GM12878 (cell line): ENCODE measurements around the gene AMBP. TPM values are rescaled to one million over a fixed set of nuclear protein-coding genes. Genes with fewer than 3 reads are reported as not detected.

Experiments
- ATAC-seq: fragments of 200-7000 bp; cut with Tn5 transposase; 3 replicates; pipeline ENCODE4 v1.9.1; 2020; ENCODE audit warnings: mild to moderate bottlenecking, moderate library complexity
- BruUV-seq: library from RNA; stranded (reverse); fragments of 400-500 nt; replicated peaks from 2 replicates; lab custom pipeline; 2021; lab: Mats Ljungman, UMichigan
- CTCF ChIA-PET: fragments of 300-600 bp; sonication (Branson Sonifier 250); formaldehyde crosslinking; extraction: SDS; loops from one replicate; lab custom pipeline; 2021; ENCODE audit warnings: inconsistent platforms; lab: Yijun Ruan, JAX
- POLR2A ChIA-PET: fragments of 350-600 bp; formaldehyde crosslinking; extraction: SDS; loops from one replicate; lab custom pipeline; 2021; ENCODE audit warnings: inconsistent platforms; lab: Charles Lee
- RAD21 ChIA-PET: fragments of 300-600 bp; sonication (Branson Sonifier 250); formaldehyde crosslinking; loops from one replicate; lab custom pipeline; 2023; ENCODE audit warnings: antibody characterized with exemption; ENCODE audit not compliant: unreplicated experiment; lab: Charles Lee
- SMC1A ChIA-PET: fragments of 300-600 bp; sonication (Branson Sonifier 250); formaldehyde crosslinking; loops from one replicate; lab custom pipeline; 2023; ENCODE audit not compliant: unreplicated experiment, uncharacterized antibody; lab: Charles Lee
- DNase-seq: peaks from one replicate; pipeline ENCODE4 v3.0.0-alpha.2; 2011; ENCODE audit warnings: low read depth, low spot score
- FAIRE-seq: peaks from 3 replicates; lab custom pipeline; 2011; peaks lifted over from hg19 to GRCh38; lab: Jason Lieb, UNC
- H2AFZ ChIP-seq: 2 replicates; pipeline ENCODE4 v1.6.0; 2011; ENCODE audit warnings: low read depth, low read length, control low read depth; ENCODE audit not compliant: control insufficient read depth
- H3K27ac ChIP-seq: 2 replicates; pipeline ENCODE4 v1.5.1; 2011; ENCODE audit warnings: control low read depth; ENCODE audit not compliant: control insufficient read depth, insufficient read depth
- H3K27me3 ChIP-seq, 2 experiments: replicated peaks in 1 of 2; 2 replicates each; pipeline versions ENCODE4 v1.6.0 to v1.6.1; 2011; ENCODE audit warnings: low read length in 1 of 2; ENCODE audit not compliant: control insufficient read depth in 2 of 2, insufficient read depth in 2 of 2
- H3K36me3 ChIP-seq, 2 experiments: 2 replicates each; pipeline ENCODE4 v1.5.1; 2011; ENCODE audit warnings: low read length in 1 of 2; ENCODE audit not compliant: control insufficient read depth in 2 of 2, insufficient read depth in 2 of 2
- H3K4me1 ChIP-seq: 2 replicates; pipeline ENCODE4 v1.6.1; 2011; ENCODE audit warnings: mild to moderate bottlenecking, low read length, moderate library complexity, mixed read lengths; ENCODE audit not compliant: control insufficient read depth, insufficient read depth
- H3K4me2 ChIP-seq: 2 replicates; pipeline ENCODE4 v1.6.0; 2011; ENCODE audit warnings: control low read depth; ENCODE audit not compliant: control insufficient read depth, insufficient read depth
- H3K4me3 ChIP-seq: fragments of 200-600 bp; sonication (generic); 2 replicates; pipeline ENCODE4 v1.5.1; 2016
- H3K79me2 ChIP-seq: 2 replicates; pipeline ENCODE4 v1.6.0; 2011; ENCODE audit warnings: low read length; ENCODE audit not compliant: control insufficient read depth, insufficient read depth
- H3K9ac ChIP-seq: 2 replicates; pipeline ENCODE4 v1.8.0; 2011; ENCODE audit warnings: low read length, control low read depth, mixed read lengths; ENCODE audit not compliant: control insufficient read depth, insufficient read depth
- H3K9me3 ChIP-seq: replicated peaks from 3 replicates; pipeline ENCODE4 v1.5.1; 2011; ENCODE audit warnings: mild to moderate bottlenecking, low read length; ENCODE audit not compliant: control insufficient read depth, insufficient read depth
- H4K20me1 ChIP-seq: 2 replicates; pipeline ENCODE4 v1.6.0; 2011; ENCODE audit not compliant: control insufficient read depth, insufficient read depth
- HCFC1 ChIP-seq: fragments of 150-350 bp; IDR thresholded peaks from 2 replicates; pipeline ENCODE4 v1.6.1; 2014; ENCODE audit warnings: low read length
- MYC ChIP-seq: IDR thresholded peaks from 2 replicates; pipeline ENCODE4 v1.6.1; 2011; ENCODE audit warnings: mild to moderate bottlenecking, low read length, moderate library complexity, inconsistent platforms; ENCODE audit not compliant: insufficient read depth, insufficient replicate concordance, insufficient read length, severe bottlenecking
- PAX5 ChIP-seq: IDR thresholded peaks from 2 replicates; pipeline ENCODE4 v1.6.1; 2011; ENCODE audit warnings: low read depth, low read length, borderline replicate concordance
- POLR2AphosphoS2 ChIP-seq: IDR thresholded peaks from 2 replicates; pipeline ENCODE4 v1.6.1; 2011; ENCODE audit warnings: low read depth, mild to moderate bottlenecking, low read length, improper control_type of control experiment, moderate library complexity
- RELA ChIP-seq: fragments of 450-650 bp; IDR thresholded peaks from 2 replicates; pipeline ENCODE4 v1.8.0; 2014; ENCODE audit warnings: borderline replicate concordance; ENCODE audit not compliant: partially characterized antibody
- SKIL ChIP-seq: fragments of 450-650 bp; IDR thresholded peaks from 2 replicates; pipeline ENCODE4 v1.6.1; 2017; ENCODE audit warnings: mild to moderate bottlenecking, low read depth, inconsistent platforms; ENCODE audit not compliant: poor library complexity, severe bottlenecking
- SREBF1 ChIP-seq: IDR thresholded peaks from 2 replicates; pipeline ENCODE4 v1.6.1; 2012; ENCODE audit warnings: mild to moderate bottlenecking, low read length
- WRNIP1 ChIP-seq: IDR thresholded peaks from 2 replicates; pipeline ENCODE4 v1.6.1; 2011; ENCODE audit warnings: low read depth, low read length, improper control_type of control experiment, borderline replicate concordance
- WGBS: methylation state at CpG from one replicate; pipeline ENCODE4 v1.1.6; 2016; ENCODE audit warnings: low lambda C conversion rate; ENCODE audit not compliant: insufficient replicate concordance, insufficient coverage; ENCODE audit errors: missing lambda C conversion rate; 5-methylcytosine and 5-hydroxymethylcytosine counted together
- in situ Hi-C: fragments of 300-500 bp; cut with MboI; formaldehyde crosslinking; loops from 9 replicates; pipeline ENCODE4 v1.14.3; 2018; ENCODE audit warnings: mixed read lengths
- intact Hi-C: fragments of 100-400 bp; cut with micrococcal nuclease; formaldehyde crosslinking; loops from one replicate; pipeline ENCODE4 v1.14.2; 2022; ENCODE audit not compliant: unreplicated experiment
- polyA plus RNA-seq, 11 experiments: library from polyadenylated mRNA; depleted of rRNA in 4 of 11; unstranded in 6 of 11; stranded (reverse) in 5 of 11; fragments of >200 nt; fragmentation: Nextera tagmentation in 4 of 11; fragmentation: Illumina TruSeq in 1 of 11; extraction: Ambion mirVana in 4 of 11; extraction: Trizol in 1 of 11; gene quantifications; 1 replicate in 1 of 11; 2 replicates in 10 of 11; pipeline versions ENCODE4 v1.2.1 to v1.2.3, GENCODE V29; 2011 to 2016; ENCODE audit warnings: inconsistent platforms in 2 of 11, missing spikeins in 2 of 11, low read depth in 1 of 11
- total RNA-seq, 4 experiments: library from RNA; depleted of rRNA in 3 of 4; stranded (reverse); fragments of >200 nt in 3 of 4; fragmentation: Illumina TruSeq in 1 of 4; extraction: Trizol in 1 of 4; gene quantifications; 2 replicates each; pipeline versions ENCODE4 v1.2.1 to v1.2.3, GENCODE V29; 2013 to 2021

The AMBP gene
- total and polyA plus RNA-seq, 10 of the 15 experiments (the other 5 are each of a cell fraction or from before 2014, with no cell fraction given), result 0.11 to 2.3 (median 0.18) TPM; not detected in 7

- ChIA-PET CTCF (no interaction called here), SMC1A (no interaction called here), RAD21 (no interaction called here), POLR2A (no interaction called here)
- no peak overlapping the region for H3K4me3 ChIP-seq
- no peaks in the 10 kb centered on the region for H3K4me1 ChIP-seq
- FAIRE-seq (no peak), ATAC-seq (no peak), DNase-seq (no peak)
- TF ChIP-seq MYC (no peak), PAX5 (no peak), SREBF1 (no peak), SKIL (no peak), POLR2AphosphoS2 (no peak), RELA (no peak), WRNIP1 (no peak), HCFC1 (no peak)
- no peaks in the 10 kb centered on the region for H3K9me3 ChIP-seq
- BruUV-seq, result no TSS peak
- no peaks in the 10 kb centered on the region; the same call in 1 of the 2 replicates for H4K20me1 ChIP-seq
- no peaks in the 10 kb centered on the region for H3K27me3 ChIP-seq
- intact Hi-C loops (no loop called here), in situ Hi-C loops (loop anchor here (25.0 kb wide), 1 partner anchor 575 kb away; the partner anchor contains the start of gene RGS3)
- H3K27ac ChIP-seq, result no peak overlapping the region
- no peaks in the 10 kb centered on the region for H3K79me2 ChIP-seq
- no peak overlapping the region for H2AFZ ChIP-seq
- 1% methylated on average over 5 of the region's 5 CpGs for WGBS
- H3K36me3 ChIP-seq, result no peaks in the 10 kb centered on the region; a peak in 1 of 4 replicates
- H3K4me2 ChIP-seq, result no peak overlapping the region
- no peak overlapping the region for H3K9ac ChIP-seq
Observed at GRCh38 chr9:114037249-114037648, 40.9 kb downstream of the AMBP start.
